GM10847 (cell line): ENCODE measurements around the gene KRT82.

Experiments used
- POLR2A ChIP-seq: IDR thresholded peaks from 2 replicates; pipeline ENCODE4 v1.6.1; 2011; ENCODE audit not compliant: insufficient read length; ENCODE audit errors: extremely low read depth

KRT82 gene

DNA sequence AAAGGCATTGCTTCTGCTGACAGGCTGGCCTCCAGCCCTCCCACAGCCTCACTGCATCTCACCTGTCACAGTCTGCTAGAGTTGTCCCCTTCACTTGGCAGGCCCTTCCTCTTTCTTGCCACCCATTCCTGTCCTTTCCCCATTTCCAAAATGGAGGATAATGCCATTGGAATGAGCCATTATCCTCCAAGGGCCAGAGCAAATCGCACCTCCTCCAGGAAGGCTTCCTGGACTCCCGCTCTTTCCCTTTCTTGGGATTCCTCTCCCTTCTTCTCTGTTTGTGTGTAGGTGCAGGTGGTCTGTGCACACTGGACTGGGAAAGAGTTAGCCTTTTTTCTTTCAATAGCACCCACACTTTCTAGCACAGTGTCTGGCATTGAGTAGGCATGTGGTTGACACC, 3.8 kb downstream of the KRT82 start:
- TF ChIP-seq POLR2A: no peak

DNA sequence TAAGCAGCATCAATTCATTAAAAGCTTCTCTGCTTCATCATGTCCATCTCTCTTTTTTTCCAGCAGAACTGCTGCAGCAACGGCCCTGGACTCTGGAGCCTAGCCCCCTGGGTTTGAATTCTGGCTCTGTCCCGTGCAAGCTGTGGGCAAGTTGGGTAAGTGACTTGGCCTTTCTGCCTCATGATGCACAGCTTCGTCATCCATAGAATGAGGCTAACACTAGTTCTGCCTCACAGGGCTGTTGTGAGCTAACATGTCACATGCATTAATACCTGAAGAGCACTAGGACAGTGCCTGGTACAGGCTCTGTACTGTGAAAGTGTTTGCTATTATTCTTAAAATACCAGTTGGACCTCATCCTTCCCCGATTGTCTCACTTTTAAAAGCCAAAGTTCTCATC, 4.2 kb downstream of the KRT82 start:
- no peak for TF ChIP-seq POLR2A

DNA sequence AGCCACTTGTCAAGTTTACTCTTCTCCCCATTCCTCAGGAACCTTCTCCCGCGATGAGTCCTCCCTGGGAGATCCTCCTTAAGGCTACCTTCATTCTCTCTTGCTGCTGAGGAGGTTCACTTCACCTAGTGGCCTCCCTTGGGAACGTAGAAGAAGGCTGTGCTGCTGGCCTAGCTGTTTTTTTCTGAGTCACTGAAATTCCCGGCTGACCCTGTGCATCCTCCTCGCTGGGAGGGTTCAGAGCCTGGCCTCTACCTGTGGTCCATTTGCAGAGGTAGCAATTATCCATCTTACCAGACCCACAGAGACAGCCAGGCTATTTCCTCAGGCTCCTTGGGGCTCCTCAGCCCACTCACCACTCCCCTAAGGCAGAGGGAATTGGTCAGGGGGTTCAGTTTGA, 4.6 kb downstream of the KRT82 start:
- TF ChIP-seq POLR2A: no peak

DNA sequence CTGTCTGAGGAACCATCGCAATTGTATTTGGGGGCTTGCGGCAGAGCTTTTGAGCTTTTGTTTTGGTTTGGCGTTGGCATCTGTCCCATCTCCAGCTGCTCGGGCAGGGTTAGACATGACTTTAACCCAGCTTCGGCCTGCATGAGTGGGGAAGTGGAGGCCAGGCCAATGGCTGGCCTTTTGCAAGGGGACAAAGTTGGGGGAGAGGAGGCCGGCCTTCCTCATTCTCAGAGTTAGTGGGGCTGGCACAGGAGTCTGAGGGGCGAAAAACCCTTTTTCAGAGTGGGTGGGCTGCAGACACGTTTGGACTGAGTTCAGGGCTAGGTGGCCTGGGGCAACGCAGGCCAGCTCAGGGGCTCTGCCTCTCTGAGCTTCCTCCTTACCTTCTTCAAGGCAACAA, 5.2 kb downstream of the KRT82 start:
- TF ChIP-seq POLR2A: no peak

DNA sequence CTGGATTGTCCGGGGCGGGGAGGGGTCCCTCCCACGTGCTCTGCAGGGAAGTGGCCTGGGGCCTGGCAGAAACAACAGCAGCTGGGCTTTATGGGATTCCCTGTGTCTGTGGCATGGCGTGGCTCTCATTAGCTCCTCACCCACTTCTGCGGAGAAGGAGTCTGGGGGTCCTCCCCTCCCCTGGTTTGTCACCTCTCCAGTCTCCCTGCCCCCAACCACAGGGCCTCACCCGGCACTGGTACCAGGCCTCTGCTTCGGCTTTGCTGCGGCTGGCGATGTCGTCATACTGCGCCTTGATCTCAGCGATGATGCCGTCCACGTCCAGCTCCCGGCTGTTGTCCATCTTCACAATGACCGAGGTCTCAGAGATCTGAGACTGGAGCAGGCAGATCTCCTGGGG, 6.4 kb downstream of the KRT82 start:
- no peak for TF ChIP-seq POLR2A

DNA sequence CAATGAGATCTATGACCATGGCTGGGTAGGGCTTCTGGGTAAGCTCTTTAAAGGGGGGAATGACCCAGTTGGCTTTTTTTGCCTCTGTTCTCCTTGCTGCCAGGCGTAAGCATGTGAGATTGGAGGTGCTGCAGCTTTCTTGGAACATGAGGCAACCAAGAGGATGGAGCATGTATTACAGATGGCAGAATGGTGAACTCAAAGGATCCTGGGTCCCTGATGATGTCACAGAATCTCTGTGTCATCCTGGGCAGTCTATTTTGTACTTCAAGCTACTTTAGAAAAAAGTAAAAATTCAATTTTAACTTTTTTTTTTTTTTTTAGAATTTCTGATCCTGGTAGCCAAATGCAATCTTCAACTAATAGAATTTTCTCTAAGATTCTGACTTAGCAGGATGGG, 8.0 kb downstream of the KRT82 start:
- TF ChIP-seq POLR2A: no peak

DNA sequence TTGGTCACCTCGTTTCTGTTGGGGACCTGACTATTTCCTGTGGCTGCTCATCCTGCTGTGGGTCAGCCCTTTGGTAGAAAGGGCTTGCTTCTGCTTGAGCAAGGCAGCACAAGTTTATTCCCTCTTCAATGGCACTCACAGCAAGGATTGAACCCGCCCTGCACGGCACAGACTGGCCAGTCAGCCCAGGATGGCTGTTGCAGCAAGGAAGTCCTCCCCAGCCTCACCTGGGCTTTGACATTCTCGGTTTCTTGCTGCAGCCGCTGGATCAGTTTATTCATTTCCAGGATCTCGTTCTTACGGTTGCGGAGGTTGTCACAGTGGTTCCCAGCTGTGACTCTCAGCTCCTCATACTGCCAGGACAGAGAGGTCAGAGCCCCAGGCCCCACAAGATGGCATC, 9.5 kb downstream of the KRT82 start:
- no peak for TF ChIP-seq POLR2A

DNA sequence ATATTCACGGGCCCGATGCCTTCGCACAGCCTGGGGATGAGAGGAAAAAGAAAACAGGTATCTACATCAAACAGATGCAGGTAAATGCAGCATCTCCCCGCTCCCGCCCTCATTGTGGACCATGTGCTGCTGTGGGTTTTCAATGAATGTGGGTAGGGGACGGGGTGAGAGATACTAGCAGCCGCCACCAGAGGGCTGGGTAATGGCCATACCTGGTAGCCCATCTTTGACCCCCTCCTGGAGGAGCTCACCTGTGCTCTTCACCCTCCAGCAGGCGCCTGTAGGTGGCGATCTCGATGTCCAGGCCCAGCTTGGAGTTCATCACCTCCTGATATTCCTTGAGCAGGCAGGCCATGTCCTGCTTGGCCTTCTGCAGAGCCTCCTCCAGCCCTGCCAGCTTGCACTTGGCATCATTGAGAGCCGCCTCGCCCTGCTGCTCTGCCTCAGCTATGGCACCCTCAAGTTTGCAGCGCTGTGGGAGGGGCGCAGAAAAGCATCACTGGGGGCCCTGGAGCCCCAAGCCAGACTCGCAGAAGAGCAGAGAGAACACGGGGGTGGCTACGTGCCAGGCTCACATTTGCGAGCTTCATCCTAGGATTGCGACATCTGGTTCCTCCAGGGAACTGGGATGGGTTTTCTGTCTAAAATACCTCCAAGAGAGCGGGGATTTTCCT, 10.2 kb downstream of the KRT82 start:
- TF ChIP-seq POLR2A: no peak

DNA sequence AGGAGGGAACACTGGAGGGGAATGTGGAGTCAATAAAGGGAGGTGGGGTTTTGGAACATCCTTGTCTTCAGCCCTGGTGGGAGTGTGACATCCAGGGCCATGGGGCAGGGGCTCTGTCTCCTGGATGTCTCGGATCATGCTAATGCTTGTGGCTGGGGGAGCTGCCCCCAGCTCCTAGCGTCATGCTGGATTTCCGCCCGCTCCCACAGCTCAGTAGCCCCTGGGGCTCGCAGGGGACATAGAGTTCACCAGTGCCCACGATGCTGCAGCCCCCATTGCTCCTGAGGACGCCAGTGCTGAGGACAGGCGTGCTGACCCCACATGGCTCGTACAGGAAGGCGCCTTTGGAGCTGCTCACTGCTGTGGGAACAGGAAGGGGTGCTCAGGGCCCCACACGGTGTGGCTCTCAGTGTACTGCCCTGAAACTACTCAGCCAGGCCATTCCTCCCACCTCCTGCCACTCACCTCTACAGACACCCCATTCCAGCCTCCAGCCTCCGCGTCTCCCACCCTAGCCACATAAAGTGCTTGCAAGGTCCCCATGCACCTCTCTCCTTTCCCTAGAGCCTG, 11.2 kb downstream of the KRT82 start:
- TF ChIP-seq POLR2A: no peak

DNA sequence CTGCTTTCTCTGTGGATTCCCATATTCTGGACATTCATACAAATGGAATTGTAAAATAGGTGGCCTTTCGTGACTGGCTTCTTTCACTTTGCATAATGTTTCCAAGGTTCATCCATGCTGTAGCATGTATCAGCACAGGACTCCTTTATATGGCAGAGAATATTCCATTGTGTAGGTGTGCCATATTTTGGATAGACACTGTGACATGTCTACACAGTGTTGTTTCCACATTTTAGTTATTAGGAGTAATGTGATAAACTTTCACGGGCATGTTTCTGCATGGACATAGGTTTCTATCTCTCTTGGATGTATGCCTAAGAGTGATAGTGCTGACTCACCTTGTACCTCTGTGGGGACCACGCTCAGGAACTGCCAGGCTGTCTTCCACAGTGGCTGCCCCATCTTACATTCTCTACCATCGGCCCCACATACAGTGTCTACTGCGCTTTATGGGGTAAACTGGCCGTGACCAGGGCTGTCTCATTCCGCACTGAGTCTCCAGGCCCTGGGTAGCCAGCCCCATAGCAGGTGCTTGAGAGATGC, 13.6 kb downstream of the KRT82 start:
- TF ChIP-seq POLR2A: no peak

DNA sequence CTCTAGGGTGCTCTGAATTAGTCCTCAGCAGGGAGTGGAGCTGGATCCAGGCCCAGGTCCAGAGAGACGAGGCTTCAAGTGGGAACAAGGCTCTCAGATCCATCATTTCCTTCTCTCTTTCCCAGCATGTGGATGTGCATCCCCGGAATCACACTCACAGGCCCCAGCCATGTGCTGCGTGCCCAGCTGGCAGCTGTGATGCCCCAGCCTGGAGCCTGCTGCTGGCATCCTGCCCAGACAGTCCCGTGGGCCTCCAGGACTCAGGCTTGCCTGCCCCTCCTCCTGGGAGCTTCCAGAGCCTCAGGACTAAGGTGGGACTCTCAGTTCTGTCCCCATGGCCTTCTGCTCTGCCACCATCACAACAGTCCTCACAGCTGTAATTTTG, 14.5 kb downstream of the KRT82 start:
- no peak for TF ChIP-seq POLR2A

DNA sequence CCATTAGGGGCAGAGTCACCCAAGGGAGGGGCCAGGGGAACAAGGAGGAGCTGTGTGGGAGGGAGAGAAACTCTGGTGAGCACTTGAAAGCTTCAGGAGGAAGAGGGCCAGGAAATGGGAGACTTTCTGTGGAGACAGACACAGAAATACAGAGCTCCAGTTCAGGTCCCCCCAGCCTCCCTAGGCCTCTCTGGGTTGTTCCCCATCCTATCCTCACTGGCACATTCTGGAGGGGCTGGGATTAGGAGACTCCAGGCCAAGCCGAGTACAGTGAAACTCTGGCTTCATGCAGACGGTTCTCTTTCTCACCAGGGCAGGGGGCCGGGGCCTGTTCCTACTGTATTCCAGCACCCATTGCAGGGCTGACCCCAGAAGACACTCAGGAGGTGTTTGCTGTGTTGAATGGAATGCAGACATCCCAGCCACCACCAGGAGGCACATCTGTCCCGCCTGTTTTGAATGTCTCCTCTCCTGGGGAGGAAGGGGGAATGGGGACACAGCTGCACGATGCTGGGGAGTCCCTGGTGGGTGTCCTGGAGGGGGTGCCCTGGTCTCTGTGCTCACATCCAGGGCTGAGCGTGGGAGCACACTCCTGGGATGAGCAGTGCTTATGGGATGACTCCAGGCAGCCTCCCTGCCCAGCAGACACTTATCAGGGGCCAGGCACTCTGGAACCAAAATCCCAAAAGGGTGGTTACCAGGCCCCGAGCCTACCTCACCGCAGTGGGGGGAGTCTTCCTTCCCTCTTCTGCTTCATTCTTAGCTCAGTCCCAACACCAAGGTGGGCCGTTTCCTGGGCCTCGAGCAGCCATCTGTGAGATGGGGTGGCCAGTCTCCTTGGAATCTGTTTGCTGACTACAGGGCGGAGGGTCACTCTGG, 15.2 kb downstream of the KRT82 start:
- no peak for TF ChIP-seq POLR2A

DNA sequence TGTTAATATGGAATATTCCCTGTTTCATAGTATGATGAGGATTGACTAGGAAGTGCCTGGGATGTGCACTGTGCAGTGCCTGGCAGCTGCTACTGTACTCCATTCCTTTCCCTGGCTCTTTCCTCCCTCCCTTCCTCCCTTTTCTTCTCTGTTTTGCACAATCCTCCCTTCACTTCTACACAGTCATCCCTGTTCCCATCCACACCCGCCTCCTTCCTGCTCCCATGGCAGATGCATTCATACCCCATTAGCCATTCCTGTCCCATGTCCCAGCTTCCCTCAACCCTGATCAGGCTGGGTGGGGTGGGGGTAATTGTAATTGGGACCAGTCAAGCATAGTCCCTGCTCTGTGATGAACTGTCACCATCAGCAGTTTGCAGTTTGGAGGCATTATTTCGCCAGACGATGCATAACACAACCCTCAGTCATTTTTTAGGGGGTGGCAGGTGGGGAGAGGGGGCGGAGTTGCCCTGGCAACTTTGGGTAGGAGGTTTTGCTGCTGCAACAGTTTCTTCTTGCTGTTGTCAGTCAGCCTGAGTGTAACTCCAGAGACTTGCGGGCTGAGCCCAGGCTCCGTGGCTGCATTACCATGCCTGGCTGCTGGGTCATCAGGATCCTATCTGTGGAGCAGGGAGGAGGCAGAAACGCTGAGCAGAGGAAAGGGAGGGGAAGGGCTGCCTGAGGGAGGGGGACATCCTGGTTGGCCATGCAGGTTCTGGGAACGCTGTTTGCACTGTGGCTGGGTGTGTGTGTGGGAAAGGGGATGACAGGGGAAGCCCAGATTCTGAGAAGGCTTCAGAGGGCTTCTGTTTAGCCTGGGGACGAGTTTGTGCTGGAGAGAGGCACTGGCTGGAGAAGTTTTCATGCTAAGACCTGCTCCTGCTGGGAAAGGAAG, 16.6 kb downstream of the KRT82 start:
- TF ChIP-seq POLR2A: no peak

DNA sequence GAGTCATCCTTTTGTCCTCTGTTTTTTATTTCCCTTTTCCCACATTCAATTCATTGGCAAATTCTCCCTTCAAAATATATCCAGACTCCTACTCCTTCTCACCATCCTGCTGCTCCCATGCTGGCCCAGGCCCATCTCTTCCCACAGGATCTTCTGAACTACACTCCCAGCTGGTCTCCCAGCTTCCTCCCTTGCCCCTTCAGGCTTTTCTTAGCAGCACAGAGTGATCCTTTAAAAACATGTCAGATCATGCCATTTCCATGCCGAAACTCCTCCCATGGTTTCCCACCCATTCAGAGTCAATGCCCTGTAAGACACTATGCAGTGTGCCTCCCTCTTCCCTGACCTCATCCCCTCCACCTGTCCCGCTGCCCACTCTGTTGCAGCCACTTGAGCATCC, 18.3 kb downstream of the KRT82 start:
- TF ChIP-seq POLR2A: no peak

DNA sequence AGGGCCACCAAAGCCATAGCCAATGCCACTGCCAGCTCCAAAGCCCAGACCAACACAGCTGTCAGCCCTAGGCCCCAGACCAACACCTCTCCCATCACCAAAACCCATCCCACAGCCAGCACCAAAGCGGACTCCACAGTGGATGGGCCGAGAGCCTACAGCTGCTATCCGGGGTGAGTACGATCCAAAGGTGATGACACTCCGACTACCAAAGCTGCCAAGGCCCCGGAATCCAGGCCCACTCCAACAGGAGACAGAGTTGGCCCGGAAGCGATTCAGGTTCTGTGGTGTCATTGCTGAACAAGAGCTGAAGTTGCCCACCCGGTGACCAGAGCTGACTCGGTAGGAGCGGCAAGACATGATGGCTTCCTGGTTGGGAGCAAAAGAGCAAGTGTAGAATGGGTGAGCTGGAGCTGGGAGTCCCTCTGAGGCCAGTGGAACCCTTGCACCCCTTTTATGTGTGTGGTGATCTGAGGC, 20.9 kb downstream of the KRT82 start, which contains the start of gene KRT84:
Gene KRT84 (minus strand): TSS at position 427 of the 477 bp plus-strand sequence. CDS start 67 bp downstream, at position 360.
- TF ChIP-seq POLR2A: no peak

DNA sequence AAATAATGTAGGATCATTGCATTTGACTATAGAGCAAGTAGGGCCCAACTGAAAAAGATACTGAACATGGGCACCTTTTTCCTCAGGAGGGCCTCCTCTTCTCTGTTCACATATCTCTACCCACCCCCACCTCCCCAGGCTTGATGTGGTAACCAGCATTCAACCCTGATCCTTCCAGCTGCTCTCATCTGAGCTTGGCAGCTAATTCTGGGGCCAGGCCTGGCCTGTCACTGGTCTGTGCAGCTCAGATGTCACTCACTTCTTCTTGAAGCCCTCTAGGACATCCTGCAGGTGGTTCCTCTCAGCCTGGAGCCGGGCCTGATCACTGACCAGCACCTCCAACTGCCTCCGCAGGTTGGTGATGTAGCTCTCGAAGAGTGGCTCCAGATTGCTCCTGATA, 22.8 kb downstream of the KRT82 start:
- TF ChIP-seq POLR2A: no peak
